Endothelial cell of umbilical vein (primary cell): Measurements from ENCODE around the gene NFIA. TPM values are rescaled to one million over a fixed set of nuclear protein-coding genes. Genes with fewer than 3 reads are reported as not detected.

Source experiments
- BruUV-seq: library from RNA; stranded (reverse); fragments of 400-500 nt; replicated peaks from 2 replicates; lab custom pipeline; 2021; lab: Mats Ljungman, UMichigan
- CTCF ChIA-PET: fragments of 300-600, 350-600 bp; sonication (Branson Sonifier 250); formaldehyde crosslinking; loops from one replicate; lab custom pipeline; 2021; ENCODE audit warnings: antibody characterized with exemption, inconsistent platforms; lab: Charles Lee
- POLR2A ChIA-PET: fragments of 300-600, 350-600 bp; sonication (Branson Sonifier 250); formaldehyde crosslinking; loops from one replicate; lab custom pipeline; 2021; ENCODE audit warnings: antibody characterized with exemption, inconsistent platforms; lab: Charles Lee
- DNase-seq: peaks from one replicate; pipeline ENCODE4 v3.0.0-alpha.2; 2011; ENCODE audit warnings: low read depth, low spot score
- FAIRE-seq: peaks from 2 replicates; lab custom pipeline; 2011; peaks lifted over from hg19 to GRCh38; lab: Jason Lieb, UNC
- H2AFZ ChIP-seq: 2 replicates; pipeline ENCODE4 v1.6.0; 2012; ENCODE audit warnings: low read depth, low read length, control low read depth, inconsistent platforms
- H3K27ac ChIP-seq: 2 replicates; pipeline ENCODE4 v1.5.1; 2011; ENCODE audit warnings: low read depth, mild to moderate bottlenecking, control low read depth, low read length, moderate library complexity; ENCODE audit not compliant: insufficient read depth
- H3K27me3 ChIP-seq, 2 experiments: 2 replicates each; pipeline versions ENCODE4 v1.6.0 to v1.6.1; 2011; ENCODE audit warnings: low read length in 2 of 2, mixed read lengths in 1 of 2; ENCODE audit not compliant: control insufficient read depth in 2 of 2, insufficient read depth in 2 of 2
- H3K36me3 ChIP-seq, 2 experiments: 2 replicates in 1 of 2; 3 replicates in 1 of 2; pipeline ENCODE4 v1.5.1; 2011; ENCODE audit warnings: low read length in 2 of 2, mild to moderate bottlenecking in 1 of 2, moderate library complexity in 1 of 2; ENCODE audit not compliant: control insufficient read depth in 2 of 2, insufficient read depth in 2 of 2; ENCODE audit errors: extremely low read depth in 1 of 2
- H3K4me1 ChIP-seq: 3 replicates; pipeline ENCODE4 v1.5.1; 2011; ENCODE audit warnings: mild to moderate bottlenecking, low read length; ENCODE audit not compliant: control insufficient read depth, insufficient read depth; ENCODE audit errors: extremely low read depth
- H3K4me2 ChIP-seq: 2 replicates; pipeline ENCODE4 v1.6.1; 2011; ENCODE audit warnings: low read length, control low read depth, mixed read lengths; ENCODE audit not compliant: insufficient read depth
- H3K4me3 ChIP-seq, 3 experiments: fragments of 200-600 bp in 1 of 3; sonication (generic), shearing (Covaris generic) in 1 of 3; replicated peaks in 1 of 3; 2 replicates each; pipeline ENCODE4 v1.5.1; 2011 to 2016; ENCODE audit warnings: control low read depth in 3 of 3, low read length in 3 of 3, mild to moderate bottlenecking in 2 of 3, inconsistent platforms in 1 of 3, low read depth in 1 of 3, moderate library complexity in 1 of 3; ENCODE audit not compliant: insufficient read depth in 1 of 3
- H3K79me2 ChIP-seq: 2 replicates; pipeline ENCODE4 v1.6.0; 2012; ENCODE audit warnings: low read length, inconsistent platforms; ENCODE audit not compliant: control insufficient read depth, insufficient read depth
- H3K9ac ChIP-seq: replicated peaks from 2 replicates; pipeline ENCODE3; 2011; ENCODE audit warnings: low read length, control low read depth; ENCODE audit not compliant: insufficient read depth; ENCODE audit errors: extremely low read depth
- H3K9me1 ChIP-seq: replicated peaks from 3 replicates; pipeline ENCODE4 v1.6.0; 2011; ENCODE audit warnings: mild to moderate bottlenecking, low read length; ENCODE audit not compliant: control insufficient read depth, insufficient read depth; ENCODE audit errors: extremely low read depth
- H3K9me3 ChIP-seq: replicated peaks from 2 replicates; pipeline ENCODE4 v1.5.1; 2012; ENCODE audit warnings: low read length, inconsistent platforms; ENCODE audit not compliant: control insufficient read depth, insufficient read depth
- H4K20me1 ChIP-seq: replicated peaks from 2 replicates; pipeline ENCODE3; 2011; ENCODE audit warnings: mild to moderate bottlenecking, low read length; ENCODE audit not compliant: control insufficient read depth, insufficient read depth; ENCODE audit errors: extremely low read depth
- EZH2 ChIP-seq: IDR thresholded peaks from 2 replicates; pipeline ENCODE4 v1.6.1; 2012; ENCODE audit warnings: borderline replicate concordance, low read depth, mild to moderate bottlenecking, moderate library complexity, low read length, inconsistent platforms; ENCODE audit not compliant: severe bottlenecking
- FOS ChIP-seq: IDR thresholded peaks from 2 replicates; pipeline ENCODE4 v1.6.1; 2011; ENCODE audit warnings: mild to moderate bottlenecking, low read length, moderate library complexity, borderline replicate concordance; ENCODE audit not compliant: insufficient read depth
- GATA2 ChIP-seq: IDR thresholded peaks from 2 replicates; pipeline ENCODE4 v1.7.0; 2011; ENCODE audit warnings: low read depth, mild to moderate bottlenecking, moderate library complexity, mixed read lengths, low read length; ENCODE audit not compliant: insufficient read length, insufficient read depth
- JUN ChIP-seq: IDR thresholded peaks from 2 replicates; pipeline ENCODE4 v1.6.1; 2011; ENCODE audit warnings: borderline replicate concordance, low read depth; ENCODE audit not compliant: insufficient read length, insufficient read depth
- MYC ChIP-seq: IDR thresholded peaks from one replicate; pipeline ENCODE4 v1.6.1; 2011; ENCODE audit warnings: mild to moderate bottlenecking, low read depth, low read length
- POLR2A ChIP-seq: IDR thresholded peaks from 2 replicates; pipeline ENCODE4 v1.6.1; 2012; ENCODE audit warnings: low read depth, mild to moderate bottlenecking, control low read depth, low read length
- POLR2AphosphoS5 ChIP-seq: IDR thresholded peaks from 2 replicates; pipeline ENCODE4 v1.6.1; 2012; ENCODE audit warnings: low read depth, mild to moderate bottlenecking, control low read depth, low read length, moderate library complexity; ENCODE audit not compliant: insufficient read depth
- dilution Hi-C: fragments of 300-500 bp; cut with MboI; formaldehyde crosslinking; loops from one replicate; pipeline ENCODE4 v1.15.0; 2019; ENCODE audit warnings: low sequenced_read_pairs; ENCODE audit not compliant: extremely low pct_ligation_motif_present
- intact Hi-C: fragments of 100-400 bp; cut with micrococcal nuclease; formaldehyde crosslinking; loops from one replicate; pipeline ENCODE4 v1.10.0; 2022
- polyA plus RNA-seq, 4 experiments: library from polyadenylated mRNA; depleted of rRNA in 3 of 4; stranded (reverse) in 3 of 4; unstranded in 1 of 4; fragments of >200 nt; gene quantifications; 2 replicates each; pipeline versions ENCODE4 v1.2.1 to v1.2.3, GENCODE V29; 2011 to 2012; ENCODE audit warnings: missing spikeins in 1 of 4
- total RNA-seq: library from RNA; stranded (reverse); gene quantifications from 2 replicates; pipeline ENCODE4 v1.2.3, GENCODE V29; 2021
- TF ChIP-seq, protein P1 (sequence below), 2 donors: IDR thresholded peaks; 1 replicate in 1 of 2; 2 replicates in 1 of 2; pipeline ENCODE4 v1.5.1; 2011; ENCODE audit warnings: low read length in 2 of 2, mild to moderate bottlenecking in 2 of 2, moderate library complexity in 2 of 2, control low read depth in 1 of 2, inconsistent platforms in 1 of 2, low read depth in 1 of 2; ENCODE audit not compliant: insufficient read depth in 1 of 2; ENCODE audit errors: extremely low read depth in 1 of 2
- TF ChIP-seq, protein P2 (sequence below): IDR thresholded peaks from 2 replicates; pipeline ENCODE4 v1.6.1; 2011; ENCODE audit not compliant: insufficient read depth, insufficient read length

Gene NFIA
- total and polyA plus RNA-seq, 2 donors (not counting 3 experiments of a cell fraction or from before 2014, with no cell fraction given), result 25.5 to 47.0 TPM

DNA sequence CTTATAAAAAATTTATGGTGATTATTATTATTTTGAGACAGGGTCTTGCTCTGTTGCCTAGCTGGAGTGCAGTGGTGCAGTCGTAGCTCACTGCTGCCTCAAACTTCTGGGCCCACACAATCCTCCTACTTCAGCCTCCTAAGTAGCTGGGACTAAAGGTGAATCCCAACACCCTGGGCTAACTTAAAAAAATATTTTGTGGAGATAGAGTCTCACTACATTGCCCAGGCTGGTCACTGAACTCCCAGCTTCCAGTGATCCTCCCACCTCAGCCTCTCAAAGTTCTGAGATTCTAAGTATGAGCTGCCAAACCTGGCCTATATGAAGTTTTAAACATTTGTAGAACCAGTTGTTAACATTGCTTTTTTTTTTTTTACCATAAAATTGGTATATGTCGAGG lies 18.2 kb downstream of the NFIA start:
- intact Hi-C loops, result no loop called here
- POLR2A ChIA-PET, result no interaction called here
- H3K4me1 ChIP-seq, result no peaks in the 10 kb centered on the region

More for the DNA sequence above, 18.2 kb downstream of the NFIA start:
- no peak overlapping the region for H3K4me3 ChIP-seq
- no peaks in the 10 kb centered on the region for H3K27me3 ChIP-seq
- no peaks in the 10 kb centered on the region for H4K20me1 ChIP-seq
- H2AFZ ChIP-seq, result no peak overlapping the region
- TF ChIP-seq POLR2AphosphoS5, result no peak
- no peak for TF ChIP-seq GATA2
- TF ChIP-seq MYC, result no peak
- TF ChIP-seq JUN, result no peak
- no peak for TF ChIP-seq POLR2A
- TF ChIP-seq, protein P1, sequence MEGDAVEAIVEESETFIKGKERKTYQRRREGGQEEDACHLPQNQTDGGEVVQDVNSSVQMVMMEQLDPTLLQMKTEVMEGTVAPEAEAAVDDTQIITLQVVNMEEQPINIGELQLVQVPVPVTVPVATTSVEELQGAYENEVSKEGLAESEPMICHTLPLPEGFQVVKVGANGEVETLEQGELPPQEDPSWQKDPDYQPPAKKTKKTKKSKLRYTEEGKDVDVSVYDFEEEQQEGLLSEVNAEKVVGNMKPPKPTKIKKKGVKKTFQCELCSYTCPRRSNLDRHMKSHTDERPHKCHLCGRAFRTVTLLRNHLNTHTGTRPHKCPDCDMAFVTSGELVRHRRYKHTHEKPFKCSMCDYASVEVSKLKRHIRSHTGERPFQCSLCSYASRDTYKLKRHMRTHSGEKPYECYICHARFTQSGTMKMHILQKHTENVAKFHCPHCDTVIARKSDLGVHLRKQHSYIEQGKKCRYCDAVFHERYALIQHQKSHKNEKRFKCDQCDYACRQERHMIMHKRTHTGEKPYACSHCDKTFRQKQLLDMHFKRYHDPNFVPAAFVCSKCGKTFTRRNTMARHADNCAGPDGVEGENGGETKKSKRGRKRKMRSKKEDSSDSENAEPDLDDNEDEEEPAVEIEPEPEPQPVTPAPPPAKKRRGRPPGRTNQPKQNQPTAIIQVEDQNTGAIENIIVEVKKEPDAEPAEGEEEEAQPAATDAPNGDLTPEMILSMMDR (IDR thresholded peaks at IDR 0.05; ENCODE audit: extremely low read depth in 1 of 2, insufficient read depth in 1 of 2, low read depth in 1 of 2, low read length in 2 of 2), result no peak
- TF ChIP-seq EZH2, result no peak
- TF ChIP-seq FOS, result no peak
- TF ChIP-seq, protein P2, sequence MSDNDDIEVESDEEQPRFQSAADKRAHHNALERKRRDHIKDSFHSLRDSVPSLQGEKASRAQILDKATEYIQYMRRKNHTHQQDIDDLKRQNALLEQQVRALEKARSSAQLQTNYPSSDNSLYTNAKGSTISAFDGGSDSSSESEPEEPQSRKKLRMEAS, result no peak
- no peaks in the 10 kb centered on the region for H3K9me3 ChIP-seq
- no peak overlapping the region for H3K27ac ChIP-seq
- FAIRE-seq, result no peak
- no peaks in the 10 kb centered on the region for H3K36me3 ChIP-seq
- no peak overlapping the region for H3K4me2 ChIP-seq
- no peaks in the 10 kb centered on the region for H3K9me1 ChIP-seq
- dilution Hi-C loops, result no loop called here
- no peak for DNase-seq
- BruUV-seq, result no TSS peak
- peaks cover 51% of the 10 kb centered on the region for H3K79me2 ChIP-seq
- CTCF ChIA-PET, result no interaction called here
- no peak overlapping the region for H3K9ac ChIP-seq
